GM19324 (cell line): ENCODE data around the gene MRPL12.
"Not testable (repeated sequence)": the region's sequence is repeated elsewhere in the genome, so short reads cannot be mapped to it uniquely, and the experiment has no call there.

Experiments used
- ATAC-seq: cut with Tn5 transposase; IDR thresholded peaks from one replicate; pipeline ENCODE4 v1.9.1; 2021; ENCODE audit warnings: mild to moderate bottlenecking, moderate library complexity; ENCODE audit not compliant: unreplicated experiment, low FRiP score

The MRPL12 gene

DNA sequence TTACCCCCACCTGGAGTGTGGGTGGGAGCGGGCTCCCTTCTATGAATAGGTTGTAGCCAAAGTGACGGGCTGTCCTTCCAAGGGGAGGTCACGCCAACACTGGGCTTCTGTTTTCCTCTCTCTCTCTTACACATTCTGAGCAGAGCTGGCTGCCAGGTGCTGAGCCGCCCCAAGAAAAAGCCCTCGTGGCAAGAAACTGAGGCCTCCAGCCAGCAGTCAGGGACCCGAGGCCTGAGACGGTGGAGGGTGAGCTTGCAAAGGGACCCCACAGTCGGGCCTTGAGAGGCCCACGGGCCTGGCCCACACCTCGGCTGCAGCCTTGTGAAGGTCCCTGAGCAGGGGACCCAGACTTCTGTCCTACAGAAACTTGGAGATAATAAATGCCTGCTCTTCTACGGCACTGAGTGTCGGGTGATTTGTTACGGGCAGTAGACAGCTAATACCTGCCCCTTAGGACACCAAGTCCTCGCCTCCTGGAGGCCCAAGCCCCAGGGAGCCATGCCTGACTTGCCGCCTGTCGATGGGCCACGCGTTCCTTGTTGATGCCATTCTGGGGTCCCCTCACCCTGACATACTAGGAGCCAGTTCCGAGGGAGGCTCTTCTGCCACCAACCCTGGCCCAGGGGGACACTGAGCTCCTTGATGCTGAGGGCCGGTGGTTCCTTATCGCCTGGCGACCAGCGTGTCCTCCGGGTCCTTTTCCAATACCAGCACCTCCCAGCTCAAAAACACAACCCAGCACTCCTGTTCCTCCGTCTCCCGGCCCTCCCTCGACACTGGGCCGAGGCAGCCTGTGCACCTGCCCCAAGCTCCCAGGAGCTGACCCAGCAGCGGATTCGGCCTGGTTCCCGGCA, 35.0 kb downstream of the MRPL12 start:
- ATAC-seq = no peak

DNA sequence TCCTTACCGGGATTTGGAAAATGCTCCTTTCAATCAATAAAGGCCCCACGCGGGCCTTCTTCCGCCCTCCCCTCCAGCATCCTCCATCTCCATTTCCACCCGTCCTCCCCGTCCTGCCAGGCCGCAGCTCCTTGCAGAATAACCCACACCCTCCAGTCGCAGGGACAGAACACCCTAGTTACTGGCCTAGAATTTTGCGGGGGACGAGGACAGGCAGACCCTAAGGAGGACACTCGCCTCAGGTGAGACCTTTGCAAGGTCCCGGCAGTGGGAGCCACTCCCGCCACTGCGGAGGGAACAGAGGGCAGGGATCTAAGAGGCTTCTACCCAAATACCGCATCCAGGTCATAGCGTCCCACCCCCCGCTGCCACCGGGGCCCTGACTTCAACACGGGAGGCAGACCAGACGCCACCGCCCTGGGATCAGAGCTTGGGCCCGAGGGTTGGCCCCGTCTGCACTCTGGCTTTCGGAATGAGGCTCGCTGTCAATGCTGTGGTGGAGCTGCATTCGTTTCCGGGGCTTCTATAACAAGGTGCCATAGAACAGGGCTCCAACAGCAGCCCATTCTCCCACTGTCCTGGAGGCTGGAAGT, 35.7 kb downstream of the MRPL12 start:
- ATAC-seq = no peak

DNA sequence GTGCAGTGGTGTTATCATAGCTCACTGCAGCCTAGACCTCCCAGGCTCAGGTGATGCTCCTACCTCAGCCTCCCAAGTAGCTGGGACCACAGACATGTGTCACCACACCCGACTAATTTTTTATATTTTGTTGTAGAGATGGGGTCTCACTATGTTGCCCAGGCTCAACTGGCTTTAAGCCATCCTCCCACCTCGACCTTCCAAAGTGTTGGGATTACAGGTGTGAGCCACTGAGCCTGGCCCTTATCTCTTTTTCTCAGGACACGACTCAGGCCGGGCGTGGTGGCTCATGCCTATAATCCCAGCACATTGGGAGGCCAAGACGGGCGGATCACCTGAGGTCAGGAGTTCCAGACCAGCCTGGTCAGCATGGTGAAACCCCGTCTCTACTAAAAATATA, 36.4 kb downstream of the MRPL12 start:
- ATAC-seq = not testable (repeated sequence)

- no peak for ATAC-seq
Measured at GRCh38 chr17:81740395-81740961, 37.3 kb downstream of the MRPL12 start.

GRCh38 chr17:81741049-81741593, 38.0 kb downstream of the MRPL12 start:
- ATAC-seq = no peak

DNA sequence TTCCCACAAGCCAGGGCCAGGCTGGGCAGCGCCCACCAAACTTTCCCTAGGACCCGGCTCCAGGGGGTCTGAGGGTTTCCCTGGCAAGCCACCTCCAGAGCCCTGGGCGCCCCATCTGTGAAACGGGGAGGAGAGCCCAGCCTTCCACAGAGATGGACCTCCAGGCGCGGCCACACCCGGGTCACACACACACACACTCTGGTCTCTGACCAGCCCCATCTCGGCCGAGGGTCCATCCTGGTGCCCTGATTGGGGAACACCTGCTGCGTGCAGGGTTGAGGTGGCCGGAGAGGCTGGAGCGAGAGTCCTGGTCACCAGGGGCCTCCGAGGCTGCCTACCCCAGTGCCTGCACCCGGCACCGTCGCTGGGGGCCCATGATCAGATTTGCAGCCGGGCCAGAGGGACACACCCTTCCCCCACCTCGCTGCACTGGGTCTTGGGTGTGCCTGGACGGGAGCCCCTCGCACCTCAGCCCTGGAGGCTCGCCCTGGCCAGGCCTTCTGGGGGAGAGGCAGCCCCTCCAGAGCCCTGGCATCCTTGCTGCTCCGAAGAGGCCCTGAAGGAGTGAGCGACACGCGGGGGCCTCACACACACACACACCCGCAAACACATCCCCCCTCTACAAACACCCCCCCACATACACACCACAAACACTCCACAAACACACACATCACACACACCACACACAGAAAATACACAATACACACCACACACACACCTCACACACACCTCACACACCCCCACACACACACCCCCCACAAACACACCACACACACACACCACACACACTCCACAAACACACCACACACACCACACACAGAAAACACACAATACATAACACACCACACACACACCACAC, 38.7 kb downstream of the MRPL12 start:
- ATAC-seq = no peak
